NCI-H2227 treated with DMSO at 0.1 percent for 48 hours (cell line): ENCODE measurements around the gene SPOP.

Experiments
- DNase-seq: peaks from one replicate; lab custom pipeline; 2025; lab: John Stamatoyannopoulos, UW

SPOP gene

DNA sequence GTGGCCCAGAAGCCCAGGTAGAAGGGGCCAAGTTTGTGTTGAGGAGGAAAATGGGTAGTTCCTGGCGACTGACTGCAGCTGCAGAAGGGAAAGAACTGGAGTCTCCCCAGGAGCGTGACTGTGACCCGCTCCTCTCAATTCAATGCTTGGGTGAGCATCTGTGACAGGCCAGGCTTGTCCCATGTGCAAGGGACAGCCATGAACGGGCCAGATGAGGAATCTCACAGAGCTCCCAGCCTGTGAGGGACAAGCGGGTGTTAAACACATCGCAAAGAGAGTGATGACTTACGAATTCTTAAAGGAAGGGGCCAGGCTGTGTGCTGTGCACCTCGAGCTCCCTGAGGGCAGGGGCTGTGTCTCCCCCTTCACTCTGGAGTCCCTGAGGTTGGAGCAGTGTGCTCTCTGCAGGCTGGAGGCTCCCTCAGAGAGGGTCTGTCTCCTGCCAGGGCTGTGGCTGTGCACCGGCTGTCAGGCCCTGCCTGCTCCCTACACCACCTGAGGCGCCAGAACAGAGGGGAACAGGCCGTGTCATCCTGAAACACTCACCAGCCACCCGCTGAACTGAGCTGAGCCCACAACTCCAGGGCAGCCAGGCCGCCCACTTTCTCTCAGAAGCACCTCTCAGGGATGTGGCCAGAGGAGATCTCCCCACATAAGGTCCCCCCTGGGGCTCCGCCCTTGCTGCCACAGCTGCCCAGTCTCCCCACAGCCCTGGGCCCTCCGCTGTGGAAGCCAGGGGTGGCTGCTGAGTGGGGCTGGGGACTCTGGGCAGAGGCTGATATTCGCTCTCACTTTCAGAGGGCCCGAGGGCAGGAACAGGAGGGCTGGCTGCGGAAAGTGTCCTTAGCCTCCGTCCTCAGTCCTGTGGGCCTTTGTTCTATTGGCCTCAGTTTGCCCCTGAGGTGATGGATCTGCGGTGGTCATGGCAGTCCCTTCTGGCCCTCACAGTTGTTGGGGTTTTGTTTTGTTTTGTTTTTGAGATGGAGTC is 127.9 kb downstream of the SPOP start:
- no peak for DNase-seq

DNA sequence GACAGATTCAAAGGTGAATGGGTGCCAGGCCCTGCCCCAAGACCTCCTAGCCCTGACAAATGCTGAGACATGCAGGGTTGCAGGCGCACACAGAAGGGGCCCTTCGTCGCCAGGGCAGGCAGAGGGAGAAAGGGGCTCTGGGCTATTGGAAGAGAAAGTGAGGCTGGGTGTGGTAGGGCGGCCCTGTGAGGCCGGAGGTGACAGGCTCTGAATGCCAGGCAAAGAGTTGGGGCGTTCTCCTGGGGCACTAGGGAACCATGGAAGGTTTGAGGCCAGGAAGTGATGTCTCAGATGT is 128.6 kb downstream of the SPOP start:
- no peak for DNase-seq
